ENCODE measurements around the gene C11orf42.

C11orf42 gene

GRCh38 chr11:6194065-6194581 is 11.2 kb upstream of the C11orf42 start:
- TF ChIP-seq, protein P1, sequence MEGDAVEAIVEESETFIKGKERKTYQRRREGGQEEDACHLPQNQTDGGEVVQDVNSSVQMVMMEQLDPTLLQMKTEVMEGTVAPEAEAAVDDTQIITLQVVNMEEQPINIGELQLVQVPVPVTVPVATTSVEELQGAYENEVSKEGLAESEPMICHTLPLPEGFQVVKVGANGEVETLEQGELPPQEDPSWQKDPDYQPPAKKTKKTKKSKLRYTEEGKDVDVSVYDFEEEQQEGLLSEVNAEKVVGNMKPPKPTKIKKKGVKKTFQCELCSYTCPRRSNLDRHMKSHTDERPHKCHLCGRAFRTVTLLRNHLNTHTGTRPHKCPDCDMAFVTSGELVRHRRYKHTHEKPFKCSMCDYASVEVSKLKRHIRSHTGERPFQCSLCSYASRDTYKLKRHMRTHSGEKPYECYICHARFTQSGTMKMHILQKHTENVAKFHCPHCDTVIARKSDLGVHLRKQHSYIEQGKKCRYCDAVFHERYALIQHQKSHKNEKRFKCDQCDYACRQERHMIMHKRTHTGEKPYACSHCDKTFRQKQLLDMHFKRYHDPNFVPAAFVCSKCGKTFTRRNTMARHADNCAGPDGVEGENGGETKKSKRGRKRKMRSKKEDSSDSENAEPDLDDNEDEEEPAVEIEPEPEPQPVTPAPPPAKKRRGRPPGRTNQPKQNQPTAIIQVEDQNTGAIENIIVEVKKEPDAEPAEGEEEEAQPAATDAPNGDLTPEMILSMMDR (IDR thresholded peaks at IDR 0.05; ENCODE audit: low read depth, low read length): no peak

DNA sequence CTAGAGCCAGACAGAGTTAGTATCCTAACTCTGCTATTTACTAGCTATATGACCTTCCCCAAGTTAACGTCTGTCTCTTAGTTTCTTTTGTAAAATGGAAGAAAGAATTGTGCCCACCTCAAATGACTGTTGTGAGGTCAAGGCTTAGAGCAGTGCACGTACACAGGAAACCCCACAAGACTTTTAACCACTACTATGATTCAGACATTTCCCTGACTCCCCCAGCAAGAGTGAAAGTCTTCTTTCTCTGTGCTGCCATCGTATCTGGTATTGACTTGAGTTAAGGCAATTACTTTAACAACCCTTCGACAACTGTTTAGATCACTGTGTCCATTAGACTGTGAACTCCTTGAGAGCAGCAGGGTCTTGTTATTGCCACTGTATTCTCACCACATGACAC is 9.0 kb upstream of the C11orf42 start:
- Histone ChIP-seq H3K36me3 (no peaks in the 10 kb centered on the region), H3K27ac (no peak overlapping the region), H3K4me3 (ENCODE audit: low read depth, low read length) (no peak overlapping the region), H3K9me3 (ENCODE audit: severe bottlenecking) (no peaks in the 10 kb centered on the region), H3K27me3 (ENCODE audit: insufficient read depth, low read depth, severe bottlenecking) (no peaks in the 10 kb centered on the region)
- TF ChIP-seq, protein P1 (IDR thresholded peaks at IDR 0.05; ENCODE audit: low read depth, low read length): no peak
- no peak for DNase-seq

More at GRCh38 chr11:6194065-6194581, 11.2 kb upstream of the C11orf42 start:
- DNase-seq: no peak
- no peaks in the 10 kb centered on the region for H3K27me3 ChIP-seq (ENCODE audit: insufficient read depth, low read depth, severe bottlenecking)
- no peak overlapping the region for H3K4me3 ChIP-seq (ENCODE audit: low read depth, low read length)
- H3K36me3 ChIP-seq: no peaks in the 10 kb centered on the region
- no peak overlapping the region for H3K27ac ChIP-seq
- H3K9me3 ChIP-seq (ENCODE audit: severe bottlenecking): no peaks in the 10 kb centered on the region

DNA sequence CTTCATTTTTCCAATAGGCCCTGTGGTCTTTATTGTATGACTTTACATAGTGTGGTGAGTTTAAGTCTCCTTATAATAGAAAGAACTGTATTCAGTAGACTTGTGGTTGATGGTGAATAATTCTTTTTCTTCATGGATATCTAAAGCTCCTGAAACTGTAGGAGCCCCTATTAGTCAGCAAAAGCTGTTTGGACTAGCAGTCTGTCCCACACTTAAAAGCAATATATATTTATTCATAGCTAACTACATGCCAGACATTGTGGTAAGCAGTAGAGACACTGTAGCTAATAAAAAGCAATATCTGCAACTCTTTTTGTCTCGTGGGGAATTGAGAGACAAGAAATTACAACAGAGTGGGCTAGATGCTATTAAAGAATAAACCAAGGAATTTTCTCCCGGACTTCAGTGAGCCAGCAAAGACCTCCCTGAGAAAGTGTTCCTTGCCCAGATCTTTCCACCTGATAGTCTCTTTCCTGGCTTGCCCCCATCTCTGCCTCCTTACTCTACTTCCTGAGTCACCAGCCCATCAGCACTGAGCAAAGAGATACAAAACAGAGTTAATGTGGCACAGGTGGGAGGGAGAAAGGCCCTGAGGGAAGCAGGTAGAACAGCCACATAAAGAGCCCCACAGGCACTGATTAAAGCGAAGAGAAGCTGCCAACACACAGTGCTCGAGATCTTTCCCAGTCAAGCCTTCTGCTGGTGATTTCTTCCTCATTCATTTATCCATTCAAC is 7.7 kb upstream of the C11orf42 start:
- Histone ChIP-seq H3K27me3 (ENCODE audit: insufficient read depth, low read depth, severe bottlenecking) (no peaks in the 10 kb centered on the region), H3K9me3 (ENCODE audit: severe bottlenecking) (no peaks in the 10 kb centered on the region), H3K36me3 (no peaks in the 10 kb centered on the region; the same call in 1 of the 2 replicates), H3K4me3 (ENCODE audit: low read depth, low read length) (no peak overlapping the region), H3K27ac (no peak overlapping the region)
- TF ChIP-seq, protein P1 (IDR thresholded peaks at IDR 0.05; ENCODE audit: low read depth, low read length): no peak
- DNase-seq: no peak

DNA sequence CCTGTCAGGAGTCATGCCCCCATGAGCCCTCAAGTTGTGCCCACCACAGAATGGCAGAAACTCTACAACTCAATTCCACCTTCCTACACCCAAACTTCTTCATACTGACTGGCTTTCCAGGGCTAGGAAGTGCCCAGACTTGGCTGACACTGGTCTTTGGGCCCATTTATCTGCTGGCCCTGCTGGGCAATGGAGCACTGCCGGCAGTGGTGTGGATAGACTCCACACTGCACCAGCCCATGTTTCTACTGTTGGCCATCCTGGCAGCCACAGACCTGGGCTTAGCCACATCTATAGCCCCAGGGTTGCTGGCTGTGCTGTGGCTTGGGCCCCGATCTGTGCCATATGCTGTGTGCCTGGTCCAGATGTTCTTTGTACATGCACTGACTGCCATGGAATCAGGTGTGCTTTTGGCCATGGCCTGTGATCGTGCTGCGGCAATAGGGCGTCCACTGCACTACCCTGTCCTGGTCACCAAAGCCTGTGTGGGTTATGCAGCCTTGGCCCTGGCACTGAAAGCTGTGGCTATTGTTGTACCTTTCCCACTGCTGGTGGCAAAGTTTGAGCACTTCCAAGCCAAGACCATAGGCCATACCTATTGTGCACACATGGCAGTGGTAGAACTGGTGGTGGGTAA is 6.1 kb upstream of the C11orf42 start, which contains the start of gene OR52W1:
TSS of gene OR52W1 (plus strand) at position 51 of the 637 bp plus-strand sequence. CDS start at position 51, 0 bp downstream.
- no peaks in the 10 kb centered on the region; the same call in 1 of the 2 replicates for H3K36me3 ChIP-seq
- TF ChIP-seq, protein P1 (IDR thresholded peaks at IDR 0.05; ENCODE audit: low read depth, low read length): no peak
- H3K9me3 ChIP-seq (ENCODE audit: severe bottlenecking): no peaks in the 10 kb centered on the region
- H3K27ac ChIP-seq: no peak within 1 kb of the TSS
- no peak within 1 kb of the TSS for H3K4me3 ChIP-seq (ENCODE audit: low read depth, low read length)
- no peak for DNase-seq
- no peaks in the 10 kb centered on the region for H3K27me3 ChIP-seq (ENCODE audit: insufficient read depth, low read depth, severe bottlenecking)

DNA sequence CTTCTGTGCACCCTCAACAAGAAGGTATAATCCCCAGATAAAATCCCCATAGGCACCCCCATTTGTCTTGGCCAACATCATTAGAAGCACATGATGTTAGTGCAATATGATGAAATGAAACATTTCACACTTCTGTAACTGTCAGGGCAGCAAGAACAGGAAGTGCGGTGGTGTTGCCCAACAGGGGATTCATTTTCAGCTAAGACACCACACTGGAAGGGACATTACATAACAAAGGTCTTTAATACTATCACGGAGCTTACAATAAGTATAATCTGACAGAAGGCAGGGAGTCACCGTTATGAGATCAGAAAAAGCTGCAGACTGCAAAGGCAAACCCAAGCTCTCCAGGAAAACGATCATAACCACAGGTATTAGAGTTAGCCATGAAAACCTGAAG is 4.4 kb upstream of the C11orf42 start:
- no peak for DNase-seq
- Histone ChIP-seq H3K27ac (no peak overlapping the region), H3K27me3 (ENCODE audit: insufficient read depth, low read depth, severe bottlenecking) (no peaks in the 10 kb centered on the region), H3K36me3 (no peaks in the 10 kb centered on the region; the same call in 1 of the 2 replicates), H3K9me3 (ENCODE audit: severe bottlenecking) (no peaks in the 10 kb centered on the region), H3K4me3 (ENCODE audit: low read depth, low read length) (no peak overlapping the region)
- TF ChIP-seq, protein P1 (IDR thresholded peaks at IDR 0.05; ENCODE audit: low read depth, low read length): no peak

Data from WERI-Rb-1 (cell line).